Esophagus muscularis mucosa (tissue), 4 donors: ENCODE measurements around the gene SH3RF3. TPM values are rescaled to one million over a fixed set of nuclear protein-coding genes. Genes with fewer than 3 reads are reported as not detected.

Experiments used
- DNase-seq: peaks from one replicate; pipeline ENCODE4 v3.0.0-alpha.2; 2017; ENCODE audit errors: extremely low spot score
- H3K27ac ChIP-seq, 4 donors: fragments of 200-600 bp; sonication (generic); replicated peaks in 1 of 4; 1 replicate in 3 of 4; 2 replicates in 1 of 4; pipeline ENCODE4 v1.5.1; 2016 to 2019; ENCODE audit warnings: mild to moderate bottlenecking in 1 of 4
- H3K27me3 ChIP-seq, 4 donors: fragments of 200-600 bp; sonication (generic); one replicate each; pipeline versions ENCODE4 v1.5.1 to v1.6.0; 2016 to 2019
- H3K36me3 ChIP-seq, 4 donors: fragments of 200-600 bp; sonication (generic); one replicate each; pipeline ENCODE4 v1.5.1; 2016 to 2019
- H3K4me1 ChIP-seq, 4 donors: fragments of 200-600 bp; sonication (generic); one replicate each; pipeline ENCODE4 v1.5.1; 2016 to 2019
- H3K4me3 ChIP-seq, 4 donors: fragments of 200-600 bp; sonication (generic); 1 replicate in 2 of 4; 2 replicates in 2 of 4; pipeline ENCODE4 v1.5.1; 2016 to 2019; ENCODE audit warnings: mild to moderate bottlenecking in 4 of 4, moderate library complexity in 1 of 4
- H3K9me3 ChIP-seq, 4 donors: fragments of 200-600 bp; sonication (generic); 1 replicate in 3 of 4; 2 replicates in 1 of 4; pipeline ENCODE4 v1.5.1; 2016 to 2019
- CTCF ChIP-seq, 3 experiments: fragments of 200-600 bp in 2 of 3; fragments of 450-650 bp in 1 of 3; sonication (generic) in 2 of 3; IDR thresholded peaks; one replicate each; pipeline ENCODE4 v1.5.1; 2017 to 2019; ENCODE audit warnings: antibody characterized with exemption in 3 of 3, mild to moderate bottlenecking in 2 of 3, moderate library complexity in 1 of 3
- EP300 ChIP-seq: sonication (generic); formaldehyde crosslinking; IDR thresholded peaks from one replicate; pipeline ENCODE4 v1.6.1; 2017; ENCODE audit warnings: antibody characterized with exemption
- POLR2A ChIP-seq: fragments of 450-650 bp; IDR thresholded peaks from one replicate; pipeline ENCODE4 v1.6.1; 2017; ENCODE audit warnings: antibody characterized with exemption, moderate library complexity, mild to moderate bottlenecking, low read depth
- POLR2AphosphoS5 ChIP-seq, 2 donors: sonication (generic); formaldehyde crosslinking; IDR thresholded peaks; one replicate each; pipeline ENCODE4 v1.6.1; 2017; ENCODE audit warnings: antibody characterized with exemption in 2 of 2
- WGBS: methylation state at CpG from one replicate; pipeline ENCODE4 v1.1.5; 2018; 5-methylcytosine and 5-hydroxymethylcytosine counted together
- intact Hi-C: fragments of 100-400 bp; cut with DNase I; formaldehyde crosslinking; loops from one replicate; pipeline ENCODE4 v1.15.1; 2023
- total RNA-seq, 4 donors: library from RNA; depleted of rRNA; stranded (reverse); fragments of >200 nt; gene quantifications; one replicate each; pipeline versions ENCODE4 v1.1.0 to v1.2.1, GENCODE V29; 2016

Gene SH3RF3
- total RNA-seq, 4 donors from 2014 or later: 6.3 to 17.5 (median 11.3) TPM

GRCh38 chr2:109185338-109185737, 56.3 kb downstream of the SH3RF3 start:
- intact Hi-C loops: no loop called here
- Histone ChIP-seq H3K9me3 (no peaks in the 10 kb centered on the region), H3K27me3 (no peaks in the 10 kb centered on the region), H3K4me1 (peaks cover 27 to 34% (median 31%) of the 10 kb centered on the region in 4 donors), H3K36me3 (no peaks in the 10 kb centered on the region), H3K4me3 (peak overlapping the region in 2 of 4 donors; percentile 14 to 24), H3K27ac (peak overlapping the region; percentile 82 to 87 (median 86))
- TF ChIP-seq EP300 (no peak), CTCF (IDR thresholded peaks at IDR 0.05) (no peak), POLR2A (no peak), POLR2AphosphoS5 (IDR thresholded peaks at IDR 0.05) (no peak)
- DNase-seq: no peak
- WGBS: 23% methylated on average over 4 of the region's 4 CpGs

GRCh38 chr2:109185821-109186570, 57.0 kb downstream of the SH3RF3 start:
- intact Hi-C loops: no loop called here
- DNase-seq: no peak
- Histone ChIP-seq H3K9me3 (no peaks in the 10 kb centered on the region), H3K27ac (peak overlapping the region; percentile 82 to 87 (median 86)), H3K4me1 (peaks cover 27 to 34% (median 31%) of the 10 kb centered on the region in 4 donors), H3K27me3 (no peaks in the 10 kb centered on the region), H3K36me3 (no peaks in the 10 kb centered on the region), H3K4me3 (peak overlapping the region in 2 of 4 donors; percentile 14 to 24)
- TF ChIP-seq POLR2AphosphoS5 (IDR thresholded peaks at IDR 0.05) (peak; percentile 59 to 83), CTCF (IDR thresholded peaks at IDR 0.05) (peak in 1 of 3 experiments; percentile 10), POLR2A (no peak), EP300 (peak; percentile 44)
- WGBS: 45% methylated on average over 16 of the region's 16 CpGs

GRCh38 chr2:109186656-109187250, 57.7 kb downstream of the SH3RF3 start:
- Histone ChIP-seq H3K27me3 (no peaks in the 10 kb centered on the region), H3K27ac (peak overlapping the region; percentile 82 to 87 (median 86)), H3K9me3 (no peaks in the 10 kb centered on the region), H3K4me1 (peaks cover 27 to 34% (median 31%) of the 10 kb centered on the region in 4 donors), H3K4me3 (no peak overlapping the region), H3K36me3 (no peaks in the 10 kb centered on the region)
- TF ChIP-seq POLR2A (no peak), EP300 (no peak), CTCF (IDR thresholded peaks at IDR 0.05) (no peak), POLR2AphosphoS5 (IDR thresholded peaks at IDR 0.05) (no peak)
- intact Hi-C loops: no loop called here
- 96% methylated on average over 6 of the region's 9 CpGs for WGBS
- no peak for DNase-seq

- TF ChIP-seq CTCF (IDR thresholded peaks at IDR 0.05): no peak
- TF ChIP-seq POLR2A: no peak
- TF ChIP-seq POLR2AphosphoS5 (IDR thresholded peaks at IDR 0.05): no peak
- no peak for TF ChIP-seq EP300
- 92% methylated on average over 6 of the region's 19 CpGs for WGBS
- intact Hi-C loops: no loop called here
- DNase-seq: no peak
- Histone ChIP-seq H3K27ac (no peak overlapping the region), H3K9me3 (no peaks in the 10 kb centered on the region), H3K27me3 (no peaks in the 10 kb centered on the region), H3K4me1 (peaks cover 29 to 34% (median 31%) of the 10 kb centered on the region in 4 donors), H3K4me3 (no peak overlapping the region), H3K36me3 (no peaks in the 10 kb centered on the region)
Observed at GRCh38 chr2:109187711-109188495, 58.9 kb downstream of the SH3RF3 start.
